GM12878 (cell line): ENCODE data around the gene LMLN. TPM values are rescaled to one million over a fixed set of nuclear protein-coding genes. Genes with fewer than 3 reads are reported as not detected.
A peak's percentile ranks its signal among the peaks of the same experiment; 100 is the strongest.

Source experiments
- ATAC-seq: fragments of 200-7000 bp; cut with Tn5 transposase; 3 replicates; pipeline ENCODE4 v1.9.1; 2020; ENCODE audit warnings: mild to moderate bottlenecking, moderate library complexity
- BruUV-seq: library from RNA; stranded (reverse); fragments of 400-500 nt; replicated peaks from 2 replicates; lab custom pipeline; 2021; lab: Mats Ljungman, UMichigan
- CTCF ChIA-PET: fragments of 300-600 bp; sonication (Branson Sonifier 250); formaldehyde crosslinking; extraction: SDS; loops from one replicate; lab custom pipeline; 2021; ENCODE audit warnings: inconsistent platforms; lab: Yijun Ruan, JAX
- POLR2A ChIA-PET: fragments of 350-600 bp; formaldehyde crosslinking; extraction: SDS; loops from one replicate; lab custom pipeline; 2021; ENCODE audit warnings: inconsistent platforms; lab: Charles Lee
- RAD21 ChIA-PET: fragments of 300-600 bp; sonication (Branson Sonifier 250); formaldehyde crosslinking; loops from one replicate; lab custom pipeline; 2023; ENCODE audit warnings: antibody characterized with exemption; ENCODE audit not compliant: unreplicated experiment; lab: Charles Lee
- SMC1A ChIA-PET: fragments of 300-600 bp; sonication (Branson Sonifier 250); formaldehyde crosslinking; loops from one replicate; lab custom pipeline; 2023; ENCODE audit not compliant: unreplicated experiment, uncharacterized antibody; lab: Charles Lee
- DNase-seq: peaks from one replicate; pipeline ENCODE4 v3.0.0-alpha.2; 2011; ENCODE audit warnings: low read depth, low spot score
- FAIRE-seq: peaks from 3 replicates; lab custom pipeline; 2011; peaks lifted over from hg19 to GRCh38; lab: Jason Lieb, UNC
- H2AFZ ChIP-seq: 2 replicates; pipeline ENCODE4 v1.6.0; 2011; ENCODE audit warnings: low read depth, low read length, control low read depth; ENCODE audit not compliant: control insufficient read depth
- H3K27ac ChIP-seq: 2 replicates; pipeline ENCODE4 v1.5.1; 2011; ENCODE audit warnings: control low read depth; ENCODE audit not compliant: control insufficient read depth, insufficient read depth
- H3K27me3 ChIP-seq, 2 experiments: replicated peaks in 1 of 2; 2 replicates each; pipeline versions ENCODE4 v1.6.0 to v1.6.1; 2011; ENCODE audit warnings: low read length in 1 of 2; ENCODE audit not compliant: control insufficient read depth in 2 of 2, insufficient read depth in 2 of 2
- H3K36me3 ChIP-seq, 2 experiments: 2 replicates each; pipeline ENCODE4 v1.5.1; 2011; ENCODE audit warnings: low read length in 1 of 2; ENCODE audit not compliant: control insufficient read depth in 2 of 2, insufficient read depth in 2 of 2
- H3K4me1 ChIP-seq: 2 replicates; pipeline ENCODE4 v1.6.1; 2011; ENCODE audit warnings: mild to moderate bottlenecking, low read length, moderate library complexity, mixed read lengths; ENCODE audit not compliant: control insufficient read depth, insufficient read depth
- H3K4me2 ChIP-seq: 2 replicates; pipeline ENCODE4 v1.6.0; 2011; ENCODE audit warnings: control low read depth; ENCODE audit not compliant: control insufficient read depth, insufficient read depth
- H3K4me3 ChIP-seq: fragments of 200-600 bp; sonication (generic); 2 replicates; pipeline ENCODE4 v1.5.1; 2016
- H3K79me2 ChIP-seq: 2 replicates; pipeline ENCODE4 v1.6.0; 2011; ENCODE audit warnings: low read length; ENCODE audit not compliant: control insufficient read depth, insufficient read depth
- H3K9ac ChIP-seq: 2 replicates; pipeline ENCODE4 v1.8.0; 2011; ENCODE audit warnings: low read length, control low read depth, mixed read lengths; ENCODE audit not compliant: control insufficient read depth, insufficient read depth
- H3K9me3 ChIP-seq: replicated peaks from 3 replicates; pipeline ENCODE4 v1.5.1; 2011; ENCODE audit warnings: mild to moderate bottlenecking, low read length; ENCODE audit not compliant: control insufficient read depth, insufficient read depth
- H4K20me1 ChIP-seq: 2 replicates; pipeline ENCODE4 v1.6.0; 2011; ENCODE audit not compliant: control insufficient read depth, insufficient read depth
- CBFB ChIP-seq: IDR thresholded peaks from 2 replicates; pipeline ENCODE4 v1.6.1; 2016; ENCODE audit warnings: antibody characterized with exemption, low read depth
- CREM ChIP-seq: IDR thresholded peaks from 2 replicates; pipeline ENCODE4 v1.6.1; 2014; ENCODE audit warnings: antibody characterized with exemption, low read depth
- MEF2A ChIP-seq: IDR thresholded peaks from 2 replicates; pipeline ENCODE4 v1.6.1; 2011; ENCODE audit warnings: low read depth, mild to moderate bottlenecking, low read length, moderate library complexity; ENCODE audit not compliant: insufficient read depth
- NR2C1 ChIP-seq: fragments of 450-650 bp; IDR thresholded peaks from 2 replicates; pipeline ENCODE4 v1.6.1; 2017; ENCODE audit warnings: antibody characterized with exemption, mild to moderate bottlenecking, moderate library complexity
- POLR2AphosphoS2 ChIP-seq: IDR thresholded peaks from 2 replicates; pipeline ENCODE4 v1.6.1; 2011; ENCODE audit warnings: low read depth, mild to moderate bottlenecking, low read length, improper control_type of control experiment, moderate library complexity
- SUZ12 ChIP-seq: fragments of 200-600 bp; sonication (generic); IDR thresholded peaks from one replicate; pipeline ENCODE4 v1.6.1; 2018; ENCODE audit warnings: antibody characterized with exemption, mild to moderate bottlenecking; ENCODE audit not compliant: unreplicated experiment
- TCF3 ChIP-seq: IDR thresholded peaks from 2 replicates; pipeline ENCODE4 v1.6.1; 2012; ENCODE audit warnings: low read depth, mild to moderate bottlenecking, low read length, borderline replicate concordance; ENCODE audit not compliant: insufficient read depth
- WGBS: methylation state at CpG from one replicate; pipeline ENCODE4 v1.1.6; 2016; ENCODE audit warnings: low lambda C conversion rate; ENCODE audit not compliant: insufficient replicate concordance, insufficient coverage; ENCODE audit errors: missing lambda C conversion rate; 5-methylcytosine and 5-hydroxymethylcytosine counted together
- in situ Hi-C: fragments of 300-500 bp; cut with MboI; formaldehyde crosslinking; loops from 9 replicates; pipeline ENCODE4 v1.14.3; 2018; ENCODE audit warnings: mixed read lengths
- intact Hi-C: fragments of 100-400 bp; cut with micrococcal nuclease; formaldehyde crosslinking; loops from one replicate; pipeline ENCODE4 v1.14.2; 2022; ENCODE audit not compliant: unreplicated experiment
- polyA plus RNA-seq, 11 experiments: library from polyadenylated mRNA; depleted of rRNA in 4 of 11; unstranded in 6 of 11; stranded (reverse) in 5 of 11; fragments of >200 nt; fragmentation: Nextera tagmentation in 4 of 11; fragmentation: Illumina TruSeq in 1 of 11; extraction: Ambion mirVana in 4 of 11; extraction: Trizol in 1 of 11; gene quantifications; 1 replicate in 1 of 11; 2 replicates in 10 of 11; pipeline versions ENCODE4 v1.2.1 to v1.2.3, GENCODE V29; 2011 to 2016; ENCODE audit warnings: inconsistent platforms in 2 of 11, missing spikeins in 2 of 11, low read depth in 1 of 11
- total RNA-seq, 4 experiments: library from RNA; depleted of rRNA in 3 of 4; stranded (reverse); fragments of >200 nt in 3 of 4; fragmentation: Illumina TruSeq in 1 of 4; extraction: Trizol in 1 of 4; gene quantifications; 2 replicates each; pipeline versions ENCODE4 v1.2.1 to v1.2.3, GENCODE V29; 2013 to 2021
- TF ChIP-seq, protein P1 (sequence below): fragments of 150-350 bp; IDR thresholded peaks from 2 replicates; pipeline ENCODE4 v1.6.1; 2014; ENCODE audit warnings: mild to moderate bottlenecking, low read depth, low read length
- TF ChIP-seq, protein P2 (sequence below): fragments of 450-650 bp; formaldehyde crosslinking; IDR thresholded peaks from 2 replicates; pipeline ENCODE4 v1.5.0; 2022; ENCODE audit warnings: mild to moderate bottlenecking, missing genetic modification characterization
- TF ChIP-seq, protein P3 (sequence below): IDR thresholded peaks from 2 replicates; pipeline ENCODE4 v1.6.1; 2012; ENCODE audit warnings: mild to moderate bottlenecking, low read depth, low read length
- TF ChIP-seq, protein P4 (sequence below): fragments of 450-650 bp; IDR thresholded peaks from 2 replicates; pipeline ENCODE4 v1.6.1; 2014; ENCODE audit warnings: mild to moderate bottlenecking
- TF ChIP-seq, protein P5 (sequence below): IDR thresholded peaks from 2 replicates; pipeline ENCODE4 v1.6.1; 2012; ENCODE audit warnings: low read length, inconsistent platforms

Gene LMLN
- total and polyA plus RNA-seq, 10 of the 15 experiments (the other 5 are each of a cell fraction or from before 2014, with no cell fraction given), result 0.02 to 1.7 (median 0.81) TPM

DNA sequence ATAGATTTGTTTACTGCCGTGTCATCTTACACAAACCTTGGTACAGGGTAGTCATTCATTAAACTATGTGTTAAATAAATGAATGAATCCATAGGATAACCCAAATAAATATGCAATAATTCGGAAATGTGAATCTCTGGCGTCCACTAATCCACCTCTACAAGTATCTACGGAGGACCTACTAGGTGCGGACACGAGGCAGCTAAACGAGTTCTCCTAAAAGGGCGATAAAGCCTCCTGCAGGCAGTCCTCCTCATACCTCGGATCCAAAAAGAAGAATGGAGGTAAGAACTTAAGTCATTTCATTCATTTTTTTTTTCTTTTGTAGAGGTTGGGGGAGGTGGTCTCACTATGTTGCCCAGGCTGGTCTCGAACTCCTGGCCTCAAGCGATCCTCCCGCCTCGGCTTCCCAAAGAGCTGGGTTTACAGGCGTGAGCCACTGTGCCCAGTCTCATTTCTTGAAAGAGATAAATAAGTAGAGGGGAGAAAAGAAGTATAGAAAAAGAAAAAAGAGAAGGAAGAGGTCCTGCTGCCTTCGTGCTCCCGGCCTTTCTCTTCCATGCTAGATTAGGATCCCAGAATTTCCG is 10.7 kb upstream of the LMLN start:
- H3K36me3 ChIP-seq, result peaks cover 8 to 20% of the 10 kb centered on the region in 2 experiments
- ChIA-PET SMC1A (interaction anchor here (1.0 to 2.2 kb wide), 3 partner anchors 9 to 43 kb away, joined by 3 to 9 read pairs (median 7); a partner anchor contains a TSS), CTCF (interaction anchor here (0.9 to 2.9 kb wide), 3 partner anchors 9 to 44 kb away, joined by 3 to 16 read pairs (median 4); no protein-coding TSS in a partner anchor), POLR2A (interaction anchor here (1.4 kb wide), 1 partner anchor 12 kb away, joined by 5 read pairs; no protein-coding TSS in a partner anchor), RAD21 (no interaction called here)
- peak overlapping the region; percentile 95 for H3K27ac ChIP-seq
- H3K4me1 ChIP-seq, result peaks cover 3% of the 10 kb centered on the region; the same call in 1 of the 2 replicates
- H3K9me3 ChIP-seq, result no peaks in the 10 kb centered on the region
- DNase-seq (no peak), ATAC-seq (no peak), FAIRE-seq (no peak)
- H4K20me1 ChIP-seq, result peaks cover 7% of the 10 kb centered on the region; the same call in 1 of the 2 replicates
- intact Hi-C loops (no loop called here), in situ Hi-C loops (no loop called here)
- peak overlapping the region; percentile 84 for H3K4me2 ChIP-seq
- peak overlapping the region; percentile 93 for H2AFZ ChIP-seq
- H3K4me3 ChIP-seq, result peak overlapping the region; percentile 95
- no TSS peak for BruUV-seq
- 9% methylated on average over 17 of the region's 17 CpGs for WGBS
- H3K27me3 ChIP-seq, result no peaks in the 10 kb centered on the region
- H3K9ac ChIP-seq, result peak overlapping the region; percentile 92
- H3K79me2 ChIP-seq, result peaks cover 40% of the 10 kb centered on the region
- TF ChIP-seq, protein P1, sequence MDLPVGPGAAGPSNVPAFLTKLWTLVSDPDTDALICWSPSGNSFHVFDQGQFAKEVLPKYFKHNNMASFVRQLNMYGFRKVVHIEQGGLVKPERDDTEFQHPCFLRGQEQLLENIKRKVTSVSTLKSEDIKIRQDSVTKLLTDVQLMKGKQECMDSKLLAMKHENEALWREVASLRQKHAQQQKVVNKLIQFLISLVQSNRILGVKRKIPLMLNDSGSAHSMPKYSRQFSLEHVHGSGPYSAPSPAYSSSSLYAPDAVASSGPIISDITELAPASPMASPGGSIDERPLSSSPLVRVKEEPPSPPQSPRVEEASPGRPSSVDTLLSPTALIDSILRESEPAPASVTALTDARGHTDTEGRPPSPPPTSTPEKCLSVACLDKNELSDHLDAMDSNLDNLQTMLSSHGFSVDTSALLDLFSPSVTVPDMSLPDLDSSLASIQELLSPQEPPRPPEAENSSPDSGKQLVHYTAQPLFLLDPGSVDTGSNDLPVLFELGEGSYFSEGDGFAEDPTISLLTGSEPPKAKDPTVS, result no peak
- TF ChIP-seq, protein P2, sequence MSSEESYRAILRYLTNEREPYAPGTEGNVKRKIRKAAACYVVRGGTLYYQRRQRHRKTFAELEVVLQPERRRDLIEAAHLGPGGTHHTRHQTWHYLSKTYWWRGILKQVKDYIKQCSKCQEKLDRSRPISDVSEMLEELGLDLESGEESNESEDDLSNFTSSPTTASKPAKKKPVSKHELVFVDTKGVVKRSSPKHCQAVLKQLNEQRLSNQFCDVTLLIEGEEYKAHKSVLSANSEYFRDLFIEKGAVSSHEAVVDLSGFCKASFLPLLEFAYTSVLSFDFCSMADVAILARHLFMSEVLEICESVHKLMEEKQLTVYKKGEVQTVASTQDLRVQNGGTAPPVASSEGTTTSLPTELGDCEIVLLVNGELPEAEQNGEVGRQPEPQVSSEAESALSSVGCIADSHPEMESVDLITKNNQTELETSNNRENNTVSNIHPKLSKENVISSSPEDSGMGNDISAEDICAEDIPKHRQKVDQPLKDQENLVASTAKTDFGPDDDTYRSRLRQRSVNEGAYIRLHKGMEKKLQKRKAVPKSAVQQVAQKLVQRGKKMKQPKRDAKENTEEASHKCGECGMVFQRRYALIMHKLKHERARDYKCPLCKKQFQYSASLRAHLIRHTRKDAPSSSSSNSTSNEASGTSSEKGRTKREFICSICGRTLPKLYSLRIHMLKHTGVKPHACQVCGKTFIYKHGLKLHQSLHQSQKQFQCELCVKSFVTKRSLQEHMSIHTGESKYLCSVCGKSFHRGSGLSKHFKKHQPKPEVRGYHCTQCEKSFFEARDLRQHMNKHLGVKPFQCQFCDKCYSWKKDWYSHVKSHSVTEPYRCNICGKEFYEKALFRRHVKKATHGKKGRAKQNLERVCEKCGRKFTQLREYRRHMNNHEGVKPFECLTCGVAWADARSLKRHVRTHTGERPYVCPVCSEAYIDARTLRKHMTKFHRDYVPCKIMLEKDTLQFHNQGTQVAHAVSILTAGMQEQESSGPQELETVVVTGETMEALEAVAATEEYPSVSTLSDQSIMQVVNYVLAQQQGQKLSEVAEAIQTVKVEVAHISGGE, result no peak
- TF ChIP-seq MEF2A, result no peak
- TF ChIP-seq, protein P3, sequence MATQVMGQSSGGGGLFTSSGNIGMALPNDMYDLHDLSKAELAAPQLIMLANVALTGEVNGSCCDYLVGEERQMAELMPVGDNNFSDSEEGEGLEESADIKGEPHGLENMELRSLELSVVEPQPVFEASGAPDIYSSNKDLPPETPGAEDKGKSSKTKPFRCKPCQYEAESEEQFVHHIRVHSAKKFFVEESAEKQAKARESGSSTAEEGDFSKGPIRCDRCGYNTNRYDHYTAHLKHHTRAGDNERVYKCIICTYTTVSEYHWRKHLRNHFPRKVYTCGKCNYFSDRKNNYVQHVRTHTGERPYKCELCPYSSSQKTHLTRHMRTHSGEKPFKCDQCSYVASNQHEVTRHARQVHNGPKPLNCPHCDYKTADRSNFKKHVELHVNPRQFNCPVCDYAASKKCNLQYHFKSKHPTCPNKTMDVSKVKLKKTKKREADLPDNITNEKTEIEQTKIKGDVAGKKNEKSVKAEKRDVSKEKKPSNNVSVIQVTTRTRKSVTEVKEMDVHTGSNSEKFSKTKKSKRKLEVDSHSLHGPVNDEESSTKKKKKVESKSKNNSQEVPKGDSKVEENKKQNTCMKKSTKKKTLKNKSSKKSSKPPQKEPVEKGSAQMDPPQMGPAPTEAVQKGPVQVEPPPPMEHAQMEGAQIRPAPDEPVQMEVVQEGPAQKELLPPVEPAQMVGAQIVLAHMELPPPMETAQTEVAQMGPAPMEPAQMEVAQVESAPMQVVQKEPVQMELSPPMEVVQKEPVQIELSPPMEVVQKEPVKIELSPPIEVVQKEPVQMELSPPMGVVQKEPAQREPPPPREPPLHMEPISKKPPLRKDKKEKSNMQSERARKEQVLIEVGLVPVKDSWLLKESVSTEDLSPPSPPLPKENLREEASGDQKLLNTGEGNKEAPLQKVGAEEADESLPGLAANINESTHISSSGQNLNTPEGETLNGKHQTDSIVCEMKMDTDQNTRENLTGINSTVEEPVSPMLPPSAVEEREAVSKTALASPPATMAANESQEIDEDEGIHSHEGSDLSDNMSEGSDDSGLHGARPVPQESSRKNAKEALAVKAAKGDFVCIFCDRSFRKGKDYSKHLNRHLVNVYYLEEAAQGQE, result no peak
- TF ChIP-seq, protein P4, sequence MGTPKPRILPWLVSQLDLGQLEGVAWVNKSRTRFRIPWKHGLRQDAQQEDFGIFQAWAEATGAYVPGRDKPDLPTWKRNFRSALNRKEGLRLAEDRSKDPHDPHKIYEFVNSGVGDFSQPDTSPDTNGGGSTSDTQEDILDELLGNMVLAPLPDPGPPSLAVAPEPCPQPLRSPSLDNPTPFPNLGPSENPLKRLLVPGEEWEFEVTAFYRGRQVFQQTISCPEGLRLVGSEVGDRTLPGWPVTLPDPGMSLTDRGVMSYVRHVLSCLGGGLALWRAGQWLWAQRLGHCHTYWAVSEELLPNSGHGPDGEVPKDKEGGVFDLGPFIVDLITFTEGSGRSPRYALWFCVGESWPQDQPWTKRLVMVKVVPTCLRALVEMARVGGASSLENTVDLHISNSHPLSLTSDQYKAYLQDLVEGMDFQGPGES, result no peak
- TF ChIP-seq POLR2AphosphoS2, result no peak
- no peak for TF ChIP-seq NR2C1
- no peak for TF ChIP-seq CBFB
- no peak for TF ChIP-seq CREM
- TF ChIP-seq TCF3, result no peak
- TF ChIP-seq, protein P5, sequence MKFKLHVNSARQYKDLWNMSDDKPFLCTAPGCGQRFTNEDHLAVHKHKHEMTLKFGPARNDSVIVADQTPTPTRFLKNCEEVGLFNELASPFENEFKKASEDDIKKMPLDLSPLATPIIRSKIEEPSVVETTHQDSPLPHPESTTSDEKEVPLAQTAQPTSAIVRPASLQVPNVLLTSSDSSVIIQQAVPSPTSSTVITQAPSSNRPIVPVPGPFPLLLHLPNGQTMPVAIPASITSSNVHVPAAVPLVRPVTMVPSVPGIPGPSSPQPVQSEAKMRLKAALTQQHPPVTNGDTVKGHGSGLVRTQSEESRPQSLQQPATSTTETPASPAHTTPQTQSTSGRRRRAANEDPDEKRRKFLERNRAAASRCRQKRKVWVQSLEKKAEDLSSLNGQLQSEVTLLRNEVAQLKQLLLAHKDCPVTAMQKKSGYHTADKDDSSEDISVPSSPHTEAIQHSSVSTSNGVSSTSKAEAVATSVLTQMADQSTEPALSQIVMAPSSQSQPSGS, result no peak
- TF ChIP-seq SUZ12, result no peak
